NB4 (cell line): ENCODE measurements around the gene TRMT11.

Experiments
- DNase-seq: peaks from one replicate; pipeline ENCODE4 v3.0.0; 2010; ENCODE audit warnings: low read depth
- H3K4me3 ChIP-seq: one replicate; pipeline ENCODE4 v1.5.1; 2011; ENCODE audit warnings: mild to moderate bottlenecking, low read depth, low read length, moderate library complexity
- CTCF ChIP-seq: IDR thresholded peaks from one replicate; pipeline ENCODE4 v1.5.1; 2012; ENCODE audit warnings: low read depth, low read length
- MAX ChIP-seq: IDR thresholded peaks from 2 replicates; pipeline ENCODE4 v1.6.1; 2011; ENCODE audit warnings: low read depth, low read length
- MYC ChIP-seq: IDR thresholded peaks from 2 replicates; pipeline ENCODE4 v1.6.1; 2011; ENCODE audit warnings: low read depth, low read length
- POLR2A ChIP-seq: IDR thresholded peaks from 2 replicates; pipeline ENCODE4 v1.6.1; 2011; ENCODE audit warnings: mild to moderate bottlenecking; ENCODE audit not compliant: insufficient read length; ENCODE audit errors: extremely low read depth

TRMT11 gene

GRCh38 chr6:125988280-125988679, 1.9 kb downstream of the TRMT11 start:
- H3K4me3 ChIP-seq = peak overlapping the region; percentile 96
- DNase-seq = no peak
- no peak for TF ChIP-seq CTCF
- TF ChIP-seq MAX = no peak

DNA sequence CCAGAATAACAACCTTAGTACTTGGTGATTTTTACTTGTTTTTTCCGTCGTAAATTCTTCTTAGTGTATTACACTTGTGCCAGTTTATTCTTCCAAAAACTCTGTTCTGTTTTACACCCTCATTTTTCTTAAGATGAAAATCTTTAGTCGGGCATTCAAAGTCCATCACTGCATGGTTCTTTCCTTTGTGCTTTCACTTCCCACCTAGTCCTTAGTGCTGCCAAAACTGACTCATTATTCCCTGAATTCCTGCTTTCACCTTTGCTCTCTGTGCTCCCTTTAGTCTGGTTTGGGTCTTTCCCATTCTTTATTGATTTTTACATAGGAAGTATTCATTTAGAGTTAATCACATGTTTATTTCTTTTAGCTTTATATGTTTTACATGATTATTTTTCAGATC, 3.3 kb downstream of the TRMT11 start:
- no peak for TF ChIP-seq POLR2A
- TF ChIP-seq MAX = no peak
- DNase-seq = no peak
- no peak overlapping the region for H3K4me3 ChIP-seq

DNA sequence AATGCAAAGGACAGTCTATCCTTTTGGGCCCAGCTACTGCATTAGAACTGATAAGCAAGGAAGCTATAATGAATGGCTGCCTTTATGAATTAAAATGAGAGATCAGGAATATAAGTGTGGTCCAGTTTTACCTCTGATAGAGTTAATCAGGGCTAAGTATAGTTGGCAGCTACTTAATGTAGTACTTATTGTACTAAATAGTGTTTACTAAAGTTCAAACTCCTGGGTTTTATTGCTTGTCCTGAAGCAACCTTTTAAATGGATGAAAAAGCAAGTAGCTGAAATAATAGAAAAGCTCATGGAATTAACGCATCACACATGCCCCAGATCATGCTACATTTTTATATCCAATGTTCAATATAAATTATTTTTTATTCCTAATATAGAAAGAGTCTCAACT, 5.3 kb downstream of the TRMT11 start:
- no peak for TF ChIP-seq CTCF
- TF ChIP-seq POLR2A = no peak
- no peak for TF ChIP-seq MYC
- TF ChIP-seq MAX = no peak
- no peak overlapping the region for H3K4me3 ChIP-seq
- no peak for DNase-seq

GRCh38 chr6:125994670-125995488, 8.5 kb downstream of the TRMT11 start:
- DNase-seq = no peak
- no peak for TF ChIP-seq MAX
- no peak for TF ChIP-seq MYC
- TF ChIP-seq POLR2A = no peak
- no peak for TF ChIP-seq CTCF
- H3K4me3 ChIP-seq = no peak overlapping the region

- no peak for TF ChIP-seq MYC
- no peak for TF ChIP-seq POLR2A
- TF ChIP-seq MAX = no peak
- peak; percentile 96 for TF ChIP-seq CTCF
- peak; percentile 80 for DNase-seq
- H3K4me3 ChIP-seq = no peak overlapping the region
These were observed 9.7 kb downstream of the TRMT11 start for GRCh38 chr6:125995972-125996580.
